Parathyroid adenoma (tissue), 2 donors: ENCODE measurements around the gene PDGFD.

Experiments
- H2AFZ ChIP-seq: fragments of 300-600 bp; sonication (generic); one replicate; pipeline ENCODE4 v1.7.0; 2017; ENCODE audit warnings: antibody characterized with exemption, mild to moderate bottlenecking
- H3K27ac ChIP-seq: fragments of 300-600 bp; sonication (generic); one replicate; pipeline ENCODE4 v1.7.0; 2017
- H3K27me3 ChIP-seq: fragments of 300-600 bp; sonication (generic); one replicate; pipeline ENCODE4 v1.7.0; 2017; ENCODE audit warnings: low read length; ENCODE audit not compliant: control insufficient read depth, insufficient read depth
- H3K36me3 ChIP-seq: fragments of 300-600 bp; sonication (generic); one replicate; pipeline ENCODE4 v1.7.0; 2017; ENCODE audit warnings: low read length; ENCODE audit not compliant: control insufficient read depth, insufficient read depth
- H3K4me1 ChIP-seq: fragments of 300-600 bp; sonication (generic); one replicate; pipeline ENCODE4 v1.7.0; 2017; ENCODE audit warnings: control low read depth
- H3K4me2 ChIP-seq: fragments of 300-600 bp; sonication (generic); one replicate; pipeline ENCODE4 v1.7.0; 2017; ENCODE audit warnings: low read length
- H3K4me3 ChIP-seq: fragments of 300-600 bp; sonication (generic); one replicate; pipeline ENCODE4 v1.7.0; 2017; ENCODE audit warnings: low read depth, low read length
- H3K79me2 ChIP-seq: fragments of 300-600 bp; sonication (generic); one replicate; pipeline ENCODE4 v1.7.0; 2017; ENCODE audit warnings: control low read depth
- H3K9ac ChIP-seq: fragments of 300-600 bp; sonication (generic); one replicate; pipeline ENCODE4 v1.7.0; 2017; ENCODE audit warnings: mild to moderate bottlenecking
- H3K9me3 ChIP-seq: fragments of 300-600 bp; sonication (generic); one replicate; pipeline ENCODE4 v1.7.0; 2017; ENCODE audit warnings: low read length; ENCODE audit not compliant: control insufficient read depth
- CTCF ChIP-seq: fragments of 300-600 bp; sonication (generic); IDR thresholded peaks from one replicate; pipeline ENCODE4 v1.7.0; 2017; ENCODE audit warnings: antibody characterized with exemption, mild to moderate bottlenecking
- donor health status: primary hyperparathyroidism.

PDGFD gene

GRCh38 chr11:104142698-104143097 is 21.2 kb downstream of the PDGFD start:
- Histone ChIP-seq H3K4me3 (no peak overlapping the region), H3K4me1 (no peaks in the 10 kb centered on the region), H2AFZ (no peak overlapping the region), H3K36me3 (no peaks in the 10 kb centered on the region), H3K4me2 (no peak overlapping the region), H3K27ac (no peak overlapping the region), H3K27me3 (no peaks in the 10 kb centered on the region), H3K9ac (no peak overlapping the region), H3K9me3 (no peaks in the 10 kb centered on the region), H3K79me2 (no peaks in the 10 kb centered on the region)
- TF ChIP-seq CTCF: no peak

DNA sequence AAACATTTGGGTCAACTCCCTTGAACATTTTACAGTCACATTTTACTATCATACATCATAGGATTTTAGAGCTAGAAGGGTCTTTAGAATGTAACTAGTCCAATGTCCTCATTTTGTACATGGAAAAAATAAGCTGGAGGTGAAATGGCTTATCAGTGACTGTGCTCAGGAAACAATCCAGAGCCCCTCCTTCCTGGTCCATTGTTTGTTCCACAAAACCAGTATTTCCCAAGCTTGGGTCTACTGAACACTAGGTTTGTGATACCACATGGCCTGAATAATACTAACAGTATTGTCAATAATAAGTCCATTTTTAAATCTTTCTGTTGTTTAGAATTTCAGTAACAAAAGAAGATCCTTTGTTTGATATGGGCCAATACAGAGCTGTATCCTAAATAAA is 27.1 kb downstream of the PDGFD start:
- H3K27me3 ChIP-seq: no peaks in the 10 kb centered on the region
- H3K27ac ChIP-seq: no peak overlapping the region
- H2AFZ ChIP-seq: no peak overlapping the region
- H3K36me3 ChIP-seq: no peaks in the 10 kb centered on the region
- no peaks in the 10 kb centered on the region for H3K79me2 ChIP-seq
- no peak for TF ChIP-seq CTCF
- no peak overlapping the region for H3K9ac ChIP-seq
- no peaks in the 10 kb centered on the region for H3K4me1 ChIP-seq
- H3K4me2 ChIP-seq: no peak overlapping the region
- no peaks in the 10 kb centered on the region for H3K9me3 ChIP-seq
- no peak overlapping the region for H3K4me3 ChIP-seq

GRCh38 chr11:104134745-104135144 is 29.2 kb downstream of the PDGFD start:
- no peaks in the 10 kb centered on the region for H3K79me2 ChIP-seq
- H3K36me3 ChIP-seq: no peaks in the 10 kb centered on the region
- H3K27ac ChIP-seq: no peak overlapping the region
- H3K4me1 ChIP-seq: no peaks in the 10 kb centered on the region
- TF ChIP-seq CTCF: no peak
- no peaks in the 10 kb centered on the region for H3K9me3 ChIP-seq
- no peaks in the 10 kb centered on the region for H3K27me3 ChIP-seq
- no peak overlapping the region for H3K4me2 ChIP-seq
- no peak overlapping the region for H2AFZ ChIP-seq
- H3K9ac ChIP-seq: no peak overlapping the region
- H3K4me3 ChIP-seq: no peak overlapping the region

GRCh38 chr11:104130161-104130560 is 33.8 kb downstream of the PDGFD start:
- TF ChIP-seq CTCF: no peak
- no peaks in the 10 kb centered on the region for H3K9me3 ChIP-seq

GRCh38 chr11:104129145-104129544 is 34.8 kb downstream of the PDGFD start:
- H3K79me2 ChIP-seq: no peaks in the 10 kb centered on the region
- TF ChIP-seq CTCF: no peak

More at GRCh38 chr11:104130161-104130560, 33.8 kb downstream of the PDGFD start:
- no peak overlapping the region for H2AFZ ChIP-seq
- no peak overlapping the region for H3K27ac ChIP-seq
- H3K4me1 ChIP-seq: no peaks in the 10 kb centered on the region
- no peak overlapping the region for H3K4me2 ChIP-seq
- H3K27me3 ChIP-seq: no peaks in the 10 kb centered on the region
- no peak overlapping the region for H3K9ac ChIP-seq
- H3K79me2 ChIP-seq: no peaks in the 10 kb centered on the region
- H3K36me3 ChIP-seq: no peaks in the 10 kb centered on the region
- H3K4me3 ChIP-seq: no peak overlapping the region

More at GRCh38 chr11:104129145-104129544, 34.8 kb downstream of the PDGFD start:
- H3K9ac ChIP-seq: no peak overlapping the region
- no peak overlapping the region for H3K27ac ChIP-seq
- H3K36me3 ChIP-seq: no peaks in the 10 kb centered on the region
- no peak overlapping the region for H3K4me3 ChIP-seq
- no peak overlapping the region for H3K4me2 ChIP-seq
- no peaks in the 10 kb centered on the region for H3K9me3 ChIP-seq
- no peaks in the 10 kb centered on the region for H3K27me3 ChIP-seq
- no peak overlapping the region for H2AFZ ChIP-seq
- H3K4me1 ChIP-seq: no peaks in the 10 kb centered on the region
